ENCODE measurements around the gene CMTR1.

GRCh38 chr6:37490536-37491170 is 57.6 kb downstream of the CMTR1 start:
- TF ChIP-seq CTCF (conservative IDR thresholded peaks at IDR 0.05; ENCODE audit: low read depth, low read length) (no peak), EZH2 (IDR thresholded peaks at IDR 0.05; ENCODE audit: low read length, unreplicated experiment) (no peak), EZH2phosphoT487 (IDR thresholded peaks at IDR 0.05; ENCODE audit: borderline replicate concordance, low read length) (no peak)

All from PC-3 (cell line).